Natural killer cell (primary cell): ENCODE results near the gene CREBRF. TPM values are rescaled to one million over a fixed set of nuclear protein-coding genes. Genes with fewer than 3 reads are reported as not detected.

ENCODE experiments used
- ATAC-seq, 3 donors: fragments of 150-1000 bp in 2 of 3; fragments of 200-7000 bp in 1 of 3; cut with Tn5 transposase; 1 replicate in 1 of 3; 2 replicates in 2 of 3; pipeline ENCODE4 v1.10.0; 2021; ENCODE audit warnings: mild to moderate bottlenecking in 2 of 3, moderate library complexity in 2 of 3
- DNase-seq, 2 donors: peaks; one replicate each; pipeline versions ENCODE4 v3.0.0 to v3.0.0-alpha.2; 2013 to 2021; ENCODE audit warnings: mixed read lengths in 1 of 2
- H3K27ac ChIP-seq: one replicate; pipeline ENCODE4 v1.5.1; 2013; ENCODE audit warnings: mild to moderate bottlenecking, low read length
- H3K27me3 ChIP-seq: one replicate; pipeline ENCODE4 v1.6.1; 2013; ENCODE audit warnings: low read length; ENCODE audit not compliant: control insufficient read depth, insufficient read depth
- H3K36me3 ChIP-seq: one replicate; pipeline ENCODE4 v1.6.1; 2013; ENCODE audit warnings: low read length; ENCODE audit not compliant: control insufficient read depth, insufficient read depth
- H3K4me1 ChIP-seq: one replicate; pipeline ENCODE4 v1.6.1; 2013; ENCODE audit warnings: low read length; ENCODE audit not compliant: control insufficient read depth, insufficient read depth
- H3K4me3 ChIP-seq: one replicate; pipeline ENCODE4 v1.5.1; 2013; ENCODE audit warnings: low read length
- H3K9me3 ChIP-seq: one replicate; pipeline ENCODE4 v1.6.1; 2013; ENCODE audit warnings: low read length; ENCODE audit not compliant: control insufficient read depth, insufficient read depth
- H3K27ac Mint-ChIP-seq, 2 donors: one replicate each; pipeline ENCODE4 v1.8.0; 2022; ENCODE audit warnings: mild to moderate bottlenecking in 2 of 2, mixed read lengths in 2 of 2, moderate library complexity in 1 of 2
- H3K27me3 Mint-ChIP-seq, 2 donors: one replicate each; pipeline ENCODE4 v1.8.0; 2022; ENCODE audit warnings: low read depth in 2 of 2, mixed read lengths in 2 of 2
- H3K36me3 Mint-ChIP-seq: one replicate; pipeline ENCODE4 v1.8.0; 2022; ENCODE audit warnings: mixed read lengths
- H3K4me1 Mint-ChIP-seq, 2 donors: one replicate each; pipeline ENCODE4 v1.8.0; 2022; ENCODE audit warnings: mixed read lengths in 2 of 2
- H3K4me3 Mint-ChIP-seq: one replicate; pipeline ENCODE4 v1.8.0; 2022; ENCODE audit warnings: mild to moderate bottlenecking, moderate library complexity, mixed read lengths
- H3K9me3 Mint-ChIP-seq, 2 donors: one replicate each; pipeline ENCODE4 v1.8.0; 2022; ENCODE audit warnings: mixed read lengths in 2 of 2
- CTCF ChIP-seq: fragments of 200-600 bp; IDR thresholded peaks from one replicate; pipeline ENCODE4 v1.8.0; 2022; ENCODE audit warnings: antibody characterized with exemption
- WGBS: methylation state at CpG from one replicate; pipeline ENCODE4 v1.1.7; 2013; ENCODE audit warnings: missing lambda C conversion rate; ENCODE audit not compliant: insufficient coverage; 5-methylcytosine and 5-hydroxymethylcytosine counted together
- intact Hi-C: fragments of 100-400 bp; cut with micrococcal nuclease; formaldehyde crosslinking; loops from one replicate; pipeline ENCODE4 v1.14.2; 2022
- total RNA-seq, 4 donors: library from RNA; stranded (reverse); fragments of 120-200 nt in 1 of 4; gene quantifications; one replicate each; pipeline versions ENCODE4 v1.2.3 to v1.2.4, GENCODE V29; 2013 to 2022

Gene CREBRF
- total RNA-seq, 3 donors from 2014 or later (not counting 1 experiment from before 2014, with no cell fraction given): 118 to 127 (median 121) TPM

- no peak overlapping the region for H3K4me3 Mint-ChIP-seq
- H3K4me1 ChIP-seq: peaks cover 27% of the 10 kb centered on the region
- DNase-seq: no peak
These were observed 45.3 kb upstream of the CREBRF start for GRCh38 chr5:173010547-173011464.

GRCh38 chr5:173011566-173011965 is 44.6 kb upstream of the CREBRF start:
- intact Hi-C loops: no loop called here
- Mint-ChIP-seq H3K27me3 (no peaks in the 10 kb centered on the region), H3K27ac (no peak overlapping the region), H3K9me3 (no peaks in the 10 kb centered on the region), H3K4me3 (no peak overlapping the region), H3K4me1 (peaks cover 46 to 55% of the 10 kb centered on the region in 2 donors), H3K36me3 (no peaks in the 10 kb centered on the region)
- DNase-seq (no peak), ATAC-seq (no peak)
- WGBS: 100% methylated on average over 1 of the region's 4 CpGs
- H3K9me3 ChIP-seq: no peaks in the 10 kb centered on the region
- no peak for TF ChIP-seq CTCF
- no peak overlapping the region for H3K4me3 ChIP-seq
- H3K4me1 ChIP-seq: peaks cover 30% of the 10 kb centered on the region
- H3K36me3 ChIP-seq: no peaks in the 10 kb centered on the region
- H3K27ac ChIP-seq: no peak overlapping the region
- no peaks in the 10 kb centered on the region for H3K27me3 ChIP-seq

More at GRCh38 chr5:173010547-173011464, 45.3 kb upstream of the CREBRF start:
- WGBS: 82% methylated on average over 10 of the region's 11 CpGs
- Mint-ChIP-seq H3K27ac (peak overlapping the region; percentile 13 to 70), H3K4me1 (peaks cover 43 to 48% of the 10 kb centered on the region in 2 donors), H3K9me3 (no peaks in the 10 kb centered on the region), H3K27me3 (no peaks in the 10 kb centered on the region), H3K36me3 (no peaks in the 10 kb centered on the region)
- ATAC-seq: no peak
- intact Hi-C loops: no loop called here
- no peak overlapping the region for H3K27ac ChIP-seq
- H3K9me3 ChIP-seq: no peaks in the 10 kb centered on the region
- no peak for TF ChIP-seq CTCF
- no peak overlapping the region for H3K4me3 ChIP-seq
- H3K27me3 ChIP-seq: no peaks in the 10 kb centered on the region
- no peaks in the 10 kb centered on the region for H3K36me3 ChIP-seq

- Histone ChIP-seq H3K4me1 (peaks cover 23% of the 10 kb centered on the region), H3K27ac (no peak overlapping the region), H3K36me3 (no peaks in the 10 kb centered on the region), H3K4me3 (no peak overlapping the region), H3K9me3 (no peaks in the 10 kb centered on the region), H3K27me3 (no peaks in the 10 kb centered on the region)
- 91% methylated on average over 4 of the region's 4 CpGs for WGBS
- intact Hi-C loops: no loop called here
- peaks cover 41 to 53% of the 10 kb centered on the region in 2 donors for H3K4me1 Mint-ChIP-seq
- no peak for DNase-seq
- no peaks in the 10 kb centered on the region for H3K27me3 Mint-ChIP-seq
- no peaks in the 10 kb centered on the region for H3K9me3 Mint-ChIP-seq
- ATAC-seq: no peak
- no peak overlapping the region for H3K27ac Mint-ChIP-seq
- no peak for TF ChIP-seq CTCF
- no peak overlapping the region for H3K4me3 Mint-ChIP-seq
- no peaks in the 10 kb centered on the region for H3K36me3 Mint-ChIP-seq
These were observed 43.3 kb upstream of the CREBRF start for GRCh38 chr5:173012882-173013281.
